Activated B cell treated with CpG ODN at 0.5 μM for 24 hours (primary cell): ENCODE data around the gene INPP5B. TPM values are rescaled to one million over a fixed set of nuclear protein-coding genes. Genes with fewer than 3 reads are reported as not detected.

Source experiments
- ATAC-seq: fragments of 200-7000 bp; cut with Tn5 transposase; one replicate; pipeline ENCODE4 v1.10.0; 2021; ENCODE audit warnings: low read depth, mild to moderate bottlenecking, moderate library complexity
- CTCF ChIA-PET: fragments of 350-600 bp; sonication (Branson Sonifier 250); formaldehyde crosslinking; loops from one replicate; lab custom pipeline; 2021; ENCODE audit warnings: antibody characterized with exemption; lab: Charles Lee
- POLR2A ChIA-PET: fragments of 350-600 bp; sonication (Branson Sonifier 250); formaldehyde crosslinking; loops from one replicate; lab custom pipeline; 2021; ENCODE audit warnings: antibody characterized with exemption; lab: Charles Lee
- DNase-seq: peaks from one replicate; pipeline ENCODE4 v3.0.0; 2022
- H3K27ac Mint-ChIP-seq: one replicate; pipeline ENCODE4 v1.8.0; 2020; ENCODE audit warnings: mixed read lengths
- H3K27me3 Mint-ChIP-seq: one replicate; pipeline ENCODE4 v1.8.0; 2021; ENCODE audit warnings: mixed read lengths
- H3K36me3 Mint-ChIP-seq: one replicate; pipeline ENCODE4 v1.8.0; 2021; ENCODE audit warnings: low read depth, mixed read lengths
- H3K4me1 Mint-ChIP-seq: one replicate; pipeline ENCODE4 v1.8.0; 2021; ENCODE audit warnings: mixed read lengths
- H3K4me3 Mint-ChIP-seq: one replicate; pipeline ENCODE4 v1.8.0; 2020; ENCODE audit warnings: mild to moderate bottlenecking, mixed read lengths
- H3K9me3 Mint-ChIP-seq: one replicate; pipeline ENCODE4 v1.8.0; 2020; ENCODE audit warnings: mixed read lengths
- intact Hi-C: fragments of 100-400 bp; cut with micrococcal nuclease; formaldehyde crosslinking; loops from one replicate; pipeline ENCODE4 v1.15.1; 2024
- total RNA-seq: library from RNA; stranded (reverse); gene quantifications from 2 replicates; pipeline ENCODE4 v1.2.3, GENCODE V29; 2022
- TF ChIP-seq, protein P1 (sequence below): fragments of 200-600 bp; IDR thresholded peaks from one replicate; pipeline ENCODE4 v1.8.0; 2022; ENCODE audit warnings: antibody characterized with exemption, mild to moderate bottlenecking

INPP5B gene
- total RNA-seq, 1 donor from 2014 or later, result 70.3 TPM

DNA sequence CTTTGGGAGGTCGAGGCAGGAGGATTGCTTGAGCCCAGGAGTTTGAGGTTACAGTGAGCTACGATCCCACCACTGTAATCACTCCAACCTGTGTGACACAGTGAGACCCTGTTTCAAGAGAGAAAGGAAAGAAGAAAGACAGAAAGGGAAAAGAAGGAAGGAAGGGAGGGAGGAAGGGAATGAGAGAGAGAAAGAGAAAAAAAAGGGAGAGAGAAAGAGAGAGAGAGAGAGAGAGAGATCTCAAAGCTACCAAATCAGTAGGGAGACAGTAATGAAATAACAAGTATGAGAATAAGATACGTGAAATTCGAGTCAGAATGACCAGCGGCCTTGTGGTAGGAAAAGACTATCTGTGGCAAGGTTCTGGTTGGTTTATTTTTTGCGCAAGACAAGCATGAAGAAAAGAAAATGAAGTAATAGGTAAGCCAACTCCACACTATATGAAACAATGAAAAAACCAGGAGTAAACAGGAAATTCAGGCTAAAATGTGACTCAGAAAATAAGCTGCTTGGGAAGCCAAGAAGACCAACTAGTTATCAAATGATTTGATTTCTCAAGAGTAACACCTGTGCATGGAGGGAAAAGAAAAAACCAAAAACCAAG, 96.4 kb downstream of the INPP5B start:
- Mint-ChIP-seq H3K27ac (no peak overlapping the region), H3K4me1 (peaks cover 47% of the 10 kb centered on the region), H3K9me3 (no peaks in the 10 kb centered on the region), H3K4me3 (no peak overlapping the region), H3K27me3 (no peaks in the 10 kb centered on the region), H3K36me3 (peaks cover 37% of the 10 kb centered on the region)
- ChIA-PET CTCF (interaction anchor here (2.4 kb wide), 1 partner anchor 10 kb away, joined by 10 read pairs; the partner anchor contains the start of gene MTF1), POLR2A (interaction anchor here (0.6 to 1.6 kb wide), 4 partner anchors 9 to 336 kb away, joined by 3 to 8 read pairs (median 4); partner anchors contain the start of gene MTF1)
- TF ChIP-seq, protein P1, sequence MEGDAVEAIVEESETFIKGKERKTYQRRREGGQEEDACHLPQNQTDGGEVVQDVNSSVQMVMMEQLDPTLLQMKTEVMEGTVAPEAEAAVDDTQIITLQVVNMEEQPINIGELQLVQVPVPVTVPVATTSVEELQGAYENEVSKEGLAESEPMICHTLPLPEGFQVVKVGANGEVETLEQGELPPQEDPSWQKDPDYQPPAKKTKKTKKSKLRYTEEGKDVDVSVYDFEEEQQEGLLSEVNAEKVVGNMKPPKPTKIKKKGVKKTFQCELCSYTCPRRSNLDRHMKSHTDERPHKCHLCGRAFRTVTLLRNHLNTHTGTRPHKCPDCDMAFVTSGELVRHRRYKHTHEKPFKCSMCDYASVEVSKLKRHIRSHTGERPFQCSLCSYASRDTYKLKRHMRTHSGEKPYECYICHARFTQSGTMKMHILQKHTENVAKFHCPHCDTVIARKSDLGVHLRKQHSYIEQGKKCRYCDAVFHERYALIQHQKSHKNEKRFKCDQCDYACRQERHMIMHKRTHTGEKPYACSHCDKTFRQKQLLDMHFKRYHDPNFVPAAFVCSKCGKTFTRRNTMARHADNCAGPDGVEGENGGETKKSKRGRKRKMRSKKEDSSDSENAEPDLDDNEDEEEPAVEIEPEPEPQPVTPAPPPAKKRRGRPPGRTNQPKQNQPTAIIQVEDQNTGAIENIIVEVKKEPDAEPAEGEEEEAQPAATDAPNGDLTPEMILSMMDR, result no peak
- ATAC-seq (no peak), DNase-seq (no peak)
- intact Hi-C loops, result no loop called here

DNA sequence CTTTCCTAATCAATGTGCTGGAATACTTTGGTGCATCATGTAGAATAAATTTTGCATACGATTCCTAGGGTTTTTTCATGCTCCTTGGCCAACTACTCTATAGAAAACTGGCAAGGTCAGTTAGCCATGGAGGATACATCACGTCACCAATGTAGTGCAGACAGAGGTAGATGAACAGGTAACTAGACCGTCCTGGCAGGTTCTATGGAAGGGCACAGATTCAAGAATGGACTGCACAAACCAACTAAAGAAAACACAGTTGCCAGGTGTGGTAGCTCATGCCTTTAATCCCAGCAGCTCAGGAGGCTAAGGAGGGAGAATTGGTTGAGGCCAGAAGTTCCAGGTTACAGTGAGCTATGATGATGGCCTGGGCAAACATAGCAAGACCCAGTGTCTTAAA, 97.4 kb downstream of the INPP5B start:
- H3K4me1 Mint-ChIP-seq, result peaks cover 45% of the 10 kb centered on the region
- H3K27ac Mint-ChIP-seq, result no peak overlapping the region
- TF ChIP-seq, protein P1, result no peak
- POLR2A ChIA-PET, result interaction anchor here (0.8 kb wide), 1 partner anchor 10 kb away, joined by 3 read pairs; the partner anchor contains the start of gene MTF1
- intact Hi-C loops, result no loop called here
- CTCF ChIA-PET, result no interaction called here
- no peak for ATAC-seq
- H3K9me3 Mint-ChIP-seq, result no peaks in the 10 kb centered on the region
- peaks cover 38% of the 10 kb centered on the region for H3K36me3 Mint-ChIP-seq
- H3K27me3 Mint-ChIP-seq, result no peaks in the 10 kb centered on the region
- DNase-seq, result no peak
- H3K4me3 Mint-ChIP-seq, result no peak overlapping the region

DNA sequence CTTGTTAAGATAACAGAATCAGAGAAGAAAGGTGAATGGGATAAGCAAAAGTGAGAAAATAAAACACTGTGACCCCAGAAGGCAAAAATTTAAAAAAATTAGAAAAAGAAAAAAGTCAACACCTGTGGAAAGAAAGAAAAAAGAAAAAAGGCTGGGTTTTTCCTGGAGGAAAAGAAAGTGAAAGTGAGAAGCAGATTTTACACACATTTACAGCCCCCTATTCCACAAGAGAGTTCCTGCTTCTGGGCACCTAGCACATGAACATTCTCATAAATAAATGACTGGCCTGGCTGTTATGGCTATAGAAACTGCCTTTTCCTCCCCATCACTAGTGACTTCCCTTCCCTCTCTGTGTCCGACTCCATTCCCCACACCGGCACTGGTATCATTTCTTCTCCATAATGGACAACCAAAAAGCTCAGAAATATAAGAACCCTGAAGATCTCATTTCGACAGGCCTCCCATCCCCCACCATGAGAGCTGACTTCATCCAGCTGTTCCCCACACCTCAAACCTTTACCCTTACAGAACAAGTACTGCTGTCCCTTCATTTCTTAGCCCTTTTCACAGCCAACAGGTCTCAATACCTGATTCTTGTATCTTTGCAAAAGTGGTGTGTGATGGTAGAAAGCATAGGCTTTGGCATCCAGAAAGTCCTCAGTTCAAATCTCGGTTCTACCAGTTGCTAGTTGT, 100.1 kb downstream of the INPP5B start:
- DNase-seq, result no peak
- peaks cover 40% of the 10 kb centered on the region for H3K36me3 Mint-ChIP-seq
- no peaks in the 10 kb centered on the region for H3K27me3 Mint-ChIP-seq

DNA sequence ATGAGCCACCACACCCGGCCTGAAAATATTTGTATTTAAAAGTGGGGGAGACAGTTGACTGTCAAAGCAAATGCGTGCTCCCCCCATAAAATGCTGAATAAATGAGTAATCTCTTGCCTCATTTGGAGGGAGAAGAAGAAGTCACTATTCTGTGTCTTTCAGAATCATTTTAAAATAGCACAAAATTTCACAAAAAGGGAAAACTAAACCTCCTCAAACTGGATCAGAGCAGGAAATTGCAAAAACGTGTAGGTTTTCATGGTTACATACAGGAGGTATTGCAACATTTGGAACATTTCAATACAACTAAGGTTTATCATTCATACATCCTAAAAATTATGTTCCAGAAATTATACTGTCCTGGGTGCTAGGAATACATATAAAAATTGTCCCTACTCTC, 101.1 kb downstream of the INPP5B start:
- peaks cover 45% of the 10 kb centered on the region for H3K36me3 Mint-ChIP-seq
- POLR2A ChIA-PET, result interaction anchor here (1.3 to 2.3 kb wide), 2 partner anchors 14 to 38 kb away, joined by 4 to 11 read pairs; partner anchors contain the start of genes C1orf122, MTF1 and YRDC
- TF ChIP-seq, protein P1, result no peak
- intact Hi-C loops, result no loop called here
- CTCF ChIA-PET, result interaction anchor here (0.7 to 1.9 kb wide), 2 partner anchors 14 to 16 kb away, joined by 3 to 8 read pairs; partner anchors contain the start of gene MTF1
- ATAC-seq (no peak), DNase-seq (no peak)
- H3K4me3 Mint-ChIP-seq, result no peak overlapping the region
- H3K27ac Mint-ChIP-seq, result peak overlapping the region; percentile 10
- no peaks in the 10 kb centered on the region for H3K9me3 Mint-ChIP-seq
- H3K27me3 Mint-ChIP-seq, result no peaks in the 10 kb centered on the region
- peaks cover 32% of the 10 kb centered on the region for H3K4me1 Mint-ChIP-seq

More for the DNA sequence above, 100.1 kb downstream of the INPP5B start:
- Mint-ChIP-seq H3K27ac (peak overlapping the region; percentile 67), H3K4me3 (peak overlapping the region; percentile 73), H3K9me3 (no peaks in the 10 kb centered on the region), H3K4me1 (peaks cover 32% of the 10 kb centered on the region)
- ChIA-PET POLR2A (interaction anchor here (0.5 to 2.3 kb wide), 4 partner anchors 13 to 337 kb away, joined by 3 to 11 read pairs (median 4); partner anchors contain the start of genes C1orf122, MTF1 and YRDC), CTCF (interaction anchor here (1.9 kb wide), 1 partner anchor 13 kb away, joined by 8 read pairs; the partner anchor contains the start of gene MTF1)
- TF ChIP-seq, protein P1, result no peak
- intact Hi-C loops, result no loop called here
- no peak for ATAC-seq
